ENCODE data around the gene OSER1. TPM values are rescaled to one million over a fixed set of nuclear protein-coding genes. Genes with fewer than 3 reads are reported as not detected.
A peak's percentile ranks its signal among the peaks of the same experiment; 100 is the strongest.

OSER1 gene
- total RNA-seq: 24.1 and 41.1 TPM in 2 replicates

DNA sequence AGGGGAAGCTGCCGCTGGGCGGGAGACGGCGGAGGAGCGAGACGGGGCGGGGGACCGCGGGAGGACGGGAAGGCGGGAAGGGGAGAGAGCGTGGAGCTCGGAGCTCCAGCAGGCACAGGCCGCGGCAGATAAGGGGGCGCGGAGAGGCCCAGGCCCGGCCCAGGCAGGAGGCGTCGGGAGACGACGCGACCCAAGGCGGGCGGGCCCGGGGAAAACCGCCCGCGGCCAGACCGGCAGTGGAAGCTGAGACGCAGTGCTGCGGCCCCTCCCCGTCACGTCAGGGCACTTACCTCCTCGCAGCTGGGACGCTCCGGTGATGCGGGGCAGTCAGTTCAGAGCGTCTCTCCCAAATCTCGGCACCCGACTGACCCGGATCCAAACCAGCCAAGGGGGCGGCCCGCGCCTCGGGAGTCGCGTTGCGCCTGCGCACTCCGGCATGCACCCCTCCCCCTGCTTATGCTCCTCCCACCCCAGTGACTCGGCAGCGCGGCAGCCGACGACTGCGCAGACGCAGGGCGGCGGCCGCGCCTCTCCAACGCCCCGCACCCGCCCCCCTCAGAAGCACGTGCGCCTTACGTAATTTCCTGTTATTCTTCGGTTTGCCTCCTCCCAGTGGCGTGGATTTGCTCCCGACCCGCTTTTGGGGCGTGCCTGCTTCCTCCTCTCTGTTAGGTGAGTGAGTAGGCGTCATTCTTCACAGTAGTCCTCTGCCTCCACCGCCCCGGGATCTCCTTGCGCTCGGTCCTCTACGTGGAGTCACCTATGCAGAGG lies at the start of gene OSER1:
TSS of gene OSER1 (minus strand) at position 366 of the 771 bp plus-strand sequence. CDS start 3,814 bp downstream, outside the sequence.
- TF ChIP-seq, protein P1, sequence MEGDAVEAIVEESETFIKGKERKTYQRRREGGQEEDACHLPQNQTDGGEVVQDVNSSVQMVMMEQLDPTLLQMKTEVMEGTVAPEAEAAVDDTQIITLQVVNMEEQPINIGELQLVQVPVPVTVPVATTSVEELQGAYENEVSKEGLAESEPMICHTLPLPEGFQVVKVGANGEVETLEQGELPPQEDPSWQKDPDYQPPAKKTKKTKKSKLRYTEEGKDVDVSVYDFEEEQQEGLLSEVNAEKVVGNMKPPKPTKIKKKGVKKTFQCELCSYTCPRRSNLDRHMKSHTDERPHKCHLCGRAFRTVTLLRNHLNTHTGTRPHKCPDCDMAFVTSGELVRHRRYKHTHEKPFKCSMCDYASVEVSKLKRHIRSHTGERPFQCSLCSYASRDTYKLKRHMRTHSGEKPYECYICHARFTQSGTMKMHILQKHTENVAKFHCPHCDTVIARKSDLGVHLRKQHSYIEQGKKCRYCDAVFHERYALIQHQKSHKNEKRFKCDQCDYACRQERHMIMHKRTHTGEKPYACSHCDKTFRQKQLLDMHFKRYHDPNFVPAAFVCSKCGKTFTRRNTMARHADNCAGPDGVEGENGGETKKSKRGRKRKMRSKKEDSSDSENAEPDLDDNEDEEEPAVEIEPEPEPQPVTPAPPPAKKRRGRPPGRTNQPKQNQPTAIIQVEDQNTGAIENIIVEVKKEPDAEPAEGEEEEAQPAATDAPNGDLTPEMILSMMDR (conservative IDR thresholded peaks at IDR 0.05; ENCODE audit: low read depth, low read length): no peak
- peak within 1 kb of the TSS; percentile 89 for H3K4me3 ChIP-seq (ENCODE audit: low read depth, low read length)
- DNase-seq (ENCODE audit: low read depth): peak; percentile 75

GRCh38 chr20:44258226-44258890 lies 47.8 kb upstream of the OSER1 start:
- TF ChIP-seq, protein P1 (conservative IDR thresholded peaks at IDR 0.05; ENCODE audit: low read depth, low read length): no peak
- no peak for DNase-seq (ENCODE audit: low read depth)
- no peak overlapping the region for H3K4me3 ChIP-seq (ENCODE audit: low read depth, low read length)

GRCh38 chr20:44256961-44257360 lies 46.4 kb upstream of the OSER1 start:
- TF ChIP-seq, protein P1 (conservative IDR thresholded peaks at IDR 0.05; ENCODE audit: low read depth, low read length): no peak
- DNase-seq (ENCODE audit: low read depth): no peak
- no peak overlapping the region for H3K4me3 ChIP-seq (ENCODE audit: low read depth, low read length)

- no peak overlapping the region for H3K4me3 ChIP-seq (ENCODE audit: low read depth, low read length)
- TF ChIP-seq, protein P1 (conservative IDR thresholded peaks at IDR 0.05; ENCODE audit: low read depth, low read length): no peak
- DNase-seq (ENCODE audit: low read depth): no peak
These were observed 45.4 kb upstream of the OSER1 start for GRCh38 chr20:44255942-44256341.

DNA sequence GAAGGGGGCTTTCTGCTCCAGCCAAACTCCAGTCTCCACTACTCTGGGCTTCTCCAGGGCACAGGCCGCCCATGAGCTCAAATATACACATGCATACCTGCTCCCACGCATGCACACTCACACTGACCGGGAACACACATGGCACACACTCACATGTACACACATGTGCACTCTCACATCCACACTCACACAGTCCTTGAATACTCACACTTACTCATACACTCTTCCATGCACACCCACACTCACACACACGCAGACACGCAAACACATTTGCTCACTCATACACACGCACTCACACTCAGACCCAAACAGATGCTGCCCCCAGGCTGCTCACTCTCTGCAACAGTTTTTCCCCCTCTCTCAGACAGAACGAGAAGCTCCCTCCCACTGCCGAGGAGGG lies 43.5 kb upstream of the OSER1 start:
- no peak overlapping the region for H3K4me3 ChIP-seq (ENCODE audit: low read depth, low read length)
- no peak for DNase-seq (ENCODE audit: low read depth)
- TF ChIP-seq, protein P1 (conservative IDR thresholded peaks at IDR 0.05; ENCODE audit: low read depth, low read length): no peak

GRCh38 chr20:44253528-44253927 lies 43.0 kb upstream of the OSER1 start:
- TF ChIP-seq, protein P1 (conservative IDR thresholded peaks at IDR 0.05; ENCODE audit: low read depth, low read length): no peak
- DNase-seq (ENCODE audit: low read depth): no peak
- H3K4me3 ChIP-seq (ENCODE audit: low read depth, low read length): no peak overlapping the region

Measured in epithelial cell of proximal tubule (primary cell).